SK-N-MC (cell line): Measurements from ENCODE around the gene FGFR4.
A peak's percentile ranks its signal among the peaks of the same experiment; 100 is the strongest.

ENCODE experiments used
- DNase-seq: peaks from one replicate; pipeline ENCODE4 v3.0.0-alpha.2; 2011; ENCODE audit warnings: low read depth, low spot score
- H3K27ac ChIP-seq: fragments of 200-600 bp; sonication (generic); 2 replicates; pipeline ENCODE4 v1.5.1; 2016; ENCODE audit warnings: mixed run types
- H3K36me3 ChIP-seq: fragments of 200-600 bp; sonication (generic); 2 replicates; pipeline ENCODE4 v1.6.1; 2017; ENCODE audit warnings: antibody characterized with exemption, low read length, mixed read lengths; ENCODE audit not compliant: insufficient read depth
- H3K4me3 ChIP-seq: fragments of 200-600 bp; sonication (generic); 2 replicates; pipeline ENCODE4 v1.5.1; 2016
- H3K9ac ChIP-seq: fragments of 200-600 bp; sonication (generic); 2 replicates; pipeline ENCODE4 v1.8.0; 2017; ENCODE audit warnings: mixed run types, mixed read lengths; ENCODE audit not compliant: insufficient read length
- H3K9me3 ChIP-seq: fragments of 200-600 bp; sonication (generic); 2 replicates; pipeline ENCODE4 v1.6.1; 2017; ENCODE audit warnings: low read depth, mild to moderate bottlenecking, antibody characterized with exemption, low read length, moderate library complexity, mixed read lengths
- EZH2 ChIP-seq: fragments of 200-600 bp; sonication (generic); IDR thresholded peaks from one replicate; pipeline ENCODE4 v1.6.1; 2017; ENCODE audit warnings: antibody characterized with exemption
- FOXP2 ChIP-seq: optimal IDR thresholded peaks from 2 replicates; pipeline ENCODE3; 2011; ENCODE audit warnings: mild to moderate bottlenecking, moderate library complexity; ENCODE audit not compliant: insufficient read depth; ENCODE audit errors: extremely low read length, control extremely low read depth
- POLR2AphosphoS5 ChIP-seq: IDR thresholded peaks from 2 replicates; pipeline ENCODE4 v1.6.1; 2012; ENCODE audit warnings: mild to moderate bottlenecking, low read depth, low read length, borderline replicate concordance

The FGFR4 gene

GRCh38 chr5:177103523-177104253, 17.0 kb downstream of the FGFR4 start:
- Histone ChIP-seq H3K4me3 (no peak overlapping the region), H3K9ac (no peak overlapping the region), H3K27ac (no peak overlapping the region), H3K9me3 (no peaks in the 10 kb centered on the region), H3K36me3 (no peaks in the 10 kb centered on the region)
- TF ChIP-seq EZH2 (no peak), POLR2AphosphoS5 (no peak), FOXP2 (no peak)
- no peak for DNase-seq

DNA sequence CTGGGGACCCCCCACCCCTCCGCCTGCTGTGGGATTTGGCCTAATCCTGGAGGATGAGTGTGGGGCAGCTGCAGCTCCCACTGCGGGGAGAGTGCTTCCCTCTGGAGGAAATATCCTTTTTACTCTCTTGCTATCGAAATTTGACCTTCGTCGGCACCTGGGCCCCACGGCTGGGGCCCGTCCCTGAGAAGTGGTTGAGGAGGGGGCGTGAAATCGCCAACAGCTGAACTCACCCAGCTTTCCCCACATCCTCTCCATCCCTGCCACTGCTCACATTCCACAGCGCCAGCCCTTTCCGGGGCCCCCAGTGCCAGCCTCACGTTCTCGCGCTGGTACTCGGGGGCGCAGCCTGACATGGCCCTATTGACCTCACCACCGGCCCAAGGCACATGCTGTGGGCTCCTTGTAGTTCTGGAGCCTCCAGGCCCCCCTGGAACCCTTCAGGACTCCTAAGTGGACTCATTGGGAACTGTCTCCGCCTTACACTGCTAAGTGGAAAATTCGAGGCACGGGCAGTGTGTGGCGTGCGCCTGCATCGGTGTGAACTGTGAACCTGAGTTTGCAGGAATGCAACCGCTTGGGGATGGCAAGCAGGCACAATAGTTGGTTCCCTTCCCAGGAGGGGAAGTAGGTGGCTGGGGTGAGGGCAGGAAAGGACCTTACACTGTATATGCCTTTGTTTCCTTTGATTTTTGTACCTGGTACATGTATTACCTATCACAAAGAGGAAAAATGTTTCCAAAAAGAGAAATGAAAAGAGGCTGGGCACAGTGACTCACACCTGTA, 19.2 kb downstream of the FGFR4 start:
- H3K36me3 ChIP-seq, result no peaks in the 10 kb centered on the region
- no peak overlapping the region for H3K4me3 ChIP-seq
- H3K27ac ChIP-seq, result no peak overlapping the region
- TF ChIP-seq POLR2AphosphoS5 (no peak), EZH2 (no peak), FOXP2 (no peak)
- DNase-seq, result no peak
- no peaks in the 10 kb centered on the region for H3K9me3 ChIP-seq
- no peak overlapping the region for H3K9ac ChIP-seq

GRCh38 chr5:177107159-177107558, 20.4 kb downstream of the FGFR4 start:
- Histone ChIP-seq H3K27ac (no peak overlapping the region), H3K9me3 (no peaks in the 10 kb centered on the region), H3K4me3 (no peak overlapping the region), H3K9ac (no peak overlapping the region), H3K36me3 (no peaks in the 10 kb centered on the region)
- TF ChIP-seq POLR2AphosphoS5 (no peak), EZH2 (no peak), FOXP2 (no peak)
- no peak for DNase-seq

DNA sequence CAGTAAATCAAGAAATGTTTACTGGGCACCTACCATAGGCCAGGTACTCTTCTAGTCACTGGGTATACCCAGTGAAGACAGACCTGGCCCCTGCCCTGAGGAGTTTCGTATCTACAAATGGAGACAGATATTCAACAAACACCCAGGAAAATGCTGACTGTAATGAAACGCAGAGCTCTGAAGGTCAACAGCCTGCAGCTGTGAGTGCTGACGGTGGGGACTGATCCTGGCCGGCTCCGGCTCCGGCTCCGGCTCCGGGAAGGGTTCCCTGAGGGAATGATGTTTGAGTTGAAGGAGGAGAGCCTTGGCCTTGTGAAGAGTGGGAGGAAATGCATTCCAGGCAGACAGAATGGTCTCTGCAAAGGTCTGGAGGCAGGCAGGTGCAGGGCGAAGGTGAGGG, 23.1 kb downstream of the FGFR4 start:
- Histone ChIP-seq H3K36me3 (no peaks in the 10 kb centered on the region), H3K27ac (no peak overlapping the region), H3K4me3 (no peak overlapping the region), H3K9ac (no peak overlapping the region), H3K9me3 (no peaks in the 10 kb centered on the region)
- TF ChIP-seq FOXP2 (no peak), EZH2 (no peak), POLR2AphosphoS5 (no peak)
- no peak for DNase-seq

DNA sequence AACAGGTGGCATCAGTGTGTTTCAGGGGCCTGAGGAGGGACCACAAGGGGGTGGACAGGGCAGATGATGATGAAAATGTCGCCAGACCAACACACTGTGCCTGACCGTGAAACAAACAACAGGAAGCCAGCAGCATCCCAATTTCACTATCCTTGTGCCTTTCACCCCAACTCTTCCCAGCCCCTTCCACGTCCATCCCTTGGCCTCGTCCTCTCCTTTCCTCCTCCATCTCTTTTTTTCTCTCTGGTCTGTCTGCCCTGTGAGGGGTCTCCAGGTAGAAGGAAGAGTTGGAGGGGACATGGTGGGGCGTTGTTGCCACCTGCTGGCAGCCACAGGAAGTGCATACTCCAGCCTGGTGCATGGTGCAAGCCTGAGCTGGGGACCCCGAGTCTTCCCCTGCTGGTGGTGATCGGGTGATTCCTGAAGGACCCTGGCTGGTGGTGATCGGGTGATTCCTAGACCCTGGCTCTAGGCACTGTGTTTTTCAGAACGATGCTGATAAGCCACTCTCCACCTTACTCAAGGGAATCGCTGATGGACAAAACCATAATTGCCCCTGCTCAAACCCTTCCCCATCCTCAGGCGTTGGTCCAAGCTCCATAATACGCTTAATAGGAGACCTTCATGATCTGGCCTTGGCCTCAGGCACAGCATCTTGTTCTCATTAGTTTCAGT, 25.1 kb downstream of the FGFR4 start:
- H3K27ac ChIP-seq, result no peak overlapping the region
- H3K36me3 ChIP-seq, result no peaks in the 10 kb centered on the region
- TF ChIP-seq EZH2 (no peak), FOXP2 (no peak), POLR2AphosphoS5 (no peak)
- no peak for DNase-seq
- H3K9me3 ChIP-seq, result no peaks in the 10 kb centered on the region
- no peak overlapping the region for H3K4me3 ChIP-seq
- H3K9ac ChIP-seq, result no peak overlapping the region

DNA sequence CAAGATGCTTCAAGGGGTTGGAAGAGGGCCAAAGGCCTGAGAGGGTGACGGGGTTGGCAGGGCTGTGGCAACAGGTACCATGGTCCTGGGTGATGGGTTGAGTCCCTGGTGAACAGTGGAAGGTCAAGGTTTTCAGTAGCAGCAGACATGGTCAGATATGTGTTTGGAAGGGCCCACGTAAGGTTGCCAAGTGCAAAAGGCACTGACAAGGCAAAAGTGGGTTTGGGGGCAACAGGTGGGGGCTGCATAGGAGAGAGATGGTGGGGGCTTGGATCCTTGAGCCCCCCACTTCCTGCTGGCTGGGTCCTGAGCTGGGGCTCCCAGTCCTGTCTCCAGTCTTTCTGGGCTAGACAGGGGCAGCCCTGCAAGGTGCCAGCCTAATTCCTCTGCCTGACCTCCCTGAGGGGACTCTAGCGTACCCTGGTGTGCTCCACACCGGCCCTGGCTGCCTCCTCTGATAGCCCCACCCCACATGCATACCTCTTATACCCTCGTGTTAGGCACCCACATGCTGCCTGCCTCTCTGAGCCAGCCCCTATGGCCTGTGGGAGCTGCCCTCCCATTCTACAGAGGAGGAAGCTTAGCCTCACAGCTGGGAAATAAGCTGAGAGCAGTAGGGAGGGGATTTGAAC, 26.0 kb downstream of the FGFR4 start:
- no peak overlapping the region for H3K4me3 ChIP-seq
- no peak for DNase-seq
- TF ChIP-seq POLR2AphosphoS5 (no peak), EZH2 (no peak), FOXP2 (no peak)
- H3K27ac ChIP-seq, result no peak overlapping the region
- H3K9me3 ChIP-seq, result no peaks in the 10 kb centered on the region
- no peaks in the 10 kb centered on the region for H3K36me3 ChIP-seq
- H3K9ac ChIP-seq, result no peak overlapping the region

DNA sequence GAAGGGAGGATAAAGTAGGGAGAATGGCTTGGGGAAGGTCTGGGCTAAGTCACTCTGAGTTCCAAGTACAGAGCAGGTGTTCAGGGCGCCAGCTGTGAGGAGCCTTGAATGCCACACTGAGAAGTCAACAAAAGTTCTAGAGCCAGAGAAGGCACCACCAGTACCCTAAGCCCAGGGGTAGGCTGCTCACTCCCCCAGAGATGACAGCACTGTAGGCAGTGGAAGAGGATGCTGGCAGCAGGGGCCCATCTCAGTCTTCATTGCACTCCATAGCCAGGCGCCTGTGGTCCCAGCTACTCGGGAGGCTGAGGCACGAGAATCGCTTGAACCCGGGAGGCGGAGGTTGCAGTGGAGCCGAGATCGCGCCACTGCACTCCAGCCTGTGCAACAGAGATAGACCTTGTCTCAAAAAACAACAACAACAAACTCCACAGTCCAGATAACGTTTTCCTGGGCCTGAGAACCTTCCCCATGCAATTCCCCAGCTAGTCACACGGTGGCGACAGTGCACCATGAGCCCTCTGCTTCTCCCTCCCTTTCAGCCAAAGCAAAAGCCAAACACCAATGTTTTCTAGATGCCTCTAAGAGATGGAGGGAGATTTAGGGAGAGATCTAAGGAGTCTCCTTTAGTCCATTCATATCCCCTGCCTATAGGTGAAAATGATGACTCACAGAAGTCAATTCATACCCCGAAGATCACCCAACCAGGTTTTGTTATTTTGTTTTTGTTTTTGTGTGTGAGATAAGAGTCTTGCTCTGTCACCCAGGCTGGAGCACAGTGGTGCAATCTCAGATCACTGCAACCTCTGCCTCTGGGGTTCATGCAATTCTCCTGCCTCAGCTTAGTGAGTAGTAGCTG, 27.1 kb downstream of the FGFR4 start:
- Histone ChIP-seq H3K36me3 (no peaks in the 10 kb centered on the region), H3K9me3 (no peaks in the 10 kb centered on the region), H3K9ac (no peak overlapping the region), H3K27ac (no peak overlapping the region), H3K4me3 (no peak overlapping the region)
- peak; percentile 26 for DNase-seq
- TF ChIP-seq EZH2 (no peak), FOXP2 (no peak), POLR2AphosphoS5 (no peak)
